Ramos (cell line): ENCODE data around the gene HS6ST1.
"Not testable (repeated sequence)": the region's sequence is repeated elsewhere in the genome, so short reads cannot be mapped to it uniquely, and the experiment has no call there.

Experiments used
- in situ Hi-C: fragments of 300-500 bp; cut with MboI; formaldehyde crosslinking; loops from one replicate; pipeline ENCODE4 v1.14.3; 2022; ENCODE audit warnings: low sequenced_read_pairs; ENCODE audit not compliant: unreplicated experiment

The HS6ST1 gene

DNA sequence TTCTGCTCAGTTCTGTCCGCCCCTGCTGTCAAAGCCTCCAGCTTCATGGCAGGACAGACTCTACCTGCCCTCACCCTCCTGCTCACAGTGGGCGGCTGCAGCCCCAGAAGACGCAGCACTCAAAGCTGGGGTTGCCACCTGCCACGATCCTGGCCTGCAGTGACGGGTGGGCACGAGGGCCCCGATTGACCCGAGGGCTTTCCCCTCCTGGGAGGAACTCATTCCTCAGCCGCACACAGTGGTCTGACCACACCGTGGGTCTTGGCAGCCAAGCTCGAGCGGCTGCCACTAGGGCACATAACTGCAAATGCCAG lies 47.1 kb downstream of the HS6ST1 start:
- in situ Hi-C loops = no loop called here

DNA sequence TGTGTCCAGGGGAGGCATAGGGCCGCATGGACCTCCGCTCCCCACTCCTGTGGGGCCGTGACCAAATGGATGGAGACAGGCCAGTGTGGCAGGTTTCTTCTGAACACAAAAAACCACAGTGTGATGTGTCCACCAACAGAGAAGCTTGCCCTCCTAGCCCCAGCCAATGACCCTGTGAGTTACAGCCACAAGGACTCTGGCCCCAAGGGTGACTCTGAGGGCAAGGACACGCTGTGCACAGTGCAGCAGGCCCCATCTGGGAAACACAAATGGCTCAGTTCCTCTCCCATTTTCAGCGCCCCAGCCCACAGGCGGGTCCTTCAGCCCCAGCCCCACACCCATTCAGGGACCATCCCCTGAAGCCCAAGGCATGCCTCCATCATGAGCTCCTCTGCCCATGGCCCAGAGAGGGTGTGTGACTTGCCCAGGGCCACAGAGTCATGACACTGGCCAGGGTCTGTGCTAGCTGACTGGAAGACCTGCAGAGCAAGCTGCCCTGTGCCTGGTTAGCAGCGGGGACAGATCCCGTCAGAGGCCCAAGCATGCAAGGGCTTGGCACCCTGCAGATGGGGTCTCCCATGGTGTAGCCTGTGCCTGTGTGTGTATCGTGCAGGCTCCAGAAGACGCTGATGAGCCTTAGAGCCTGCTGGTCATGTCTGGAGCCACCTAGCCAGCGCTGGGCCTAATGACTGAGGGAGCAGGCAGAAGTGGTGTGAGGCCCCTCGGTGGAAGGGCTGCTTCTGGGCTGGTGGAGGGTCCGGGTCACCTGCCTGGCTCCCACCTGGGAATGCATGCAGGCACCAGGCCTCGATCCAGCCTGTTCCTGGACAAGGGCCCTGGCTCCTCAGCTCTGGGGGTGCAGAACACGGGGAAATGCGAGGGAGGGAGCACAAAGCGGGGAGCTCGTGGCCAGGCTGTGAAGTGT lies 47.7 kb downstream of the HS6ST1 start:
- in situ Hi-C loops = no loop called here

DNA sequence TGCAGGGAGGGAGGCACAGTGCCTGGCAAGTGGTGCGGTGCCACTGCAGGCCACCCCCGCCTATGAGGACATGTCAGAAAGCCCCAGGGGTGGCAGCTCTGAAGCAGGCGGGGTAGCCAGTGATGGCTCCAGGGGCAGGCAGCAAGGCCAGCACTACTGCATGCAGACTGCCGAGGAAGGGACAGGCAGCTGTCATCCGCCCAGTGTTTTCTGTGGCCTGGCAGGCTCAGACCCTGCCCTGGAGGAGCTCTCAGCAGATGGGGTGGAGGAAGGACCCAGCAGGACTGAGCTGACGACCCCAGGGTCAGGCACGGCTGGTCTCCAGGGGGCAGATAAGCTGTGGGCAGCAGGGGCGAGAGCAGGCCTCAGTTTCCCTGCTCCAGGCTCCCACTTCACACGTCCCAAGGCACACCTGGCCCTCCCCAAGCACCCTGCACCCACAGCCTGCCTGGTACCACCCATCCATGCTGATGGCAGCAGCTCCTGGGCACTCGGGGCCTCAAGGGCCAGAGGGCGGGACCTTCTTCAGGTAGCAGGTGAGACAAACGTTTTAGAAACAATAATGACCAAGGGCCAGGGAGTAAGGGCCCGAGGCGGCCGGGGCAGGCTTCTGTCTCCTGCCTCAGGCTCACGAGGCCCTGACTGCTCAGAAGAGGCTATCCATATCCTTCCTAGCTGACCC lies 48.5 kb downstream of the HS6ST1 start:
- in situ Hi-C loops = no loop called here

DNA sequence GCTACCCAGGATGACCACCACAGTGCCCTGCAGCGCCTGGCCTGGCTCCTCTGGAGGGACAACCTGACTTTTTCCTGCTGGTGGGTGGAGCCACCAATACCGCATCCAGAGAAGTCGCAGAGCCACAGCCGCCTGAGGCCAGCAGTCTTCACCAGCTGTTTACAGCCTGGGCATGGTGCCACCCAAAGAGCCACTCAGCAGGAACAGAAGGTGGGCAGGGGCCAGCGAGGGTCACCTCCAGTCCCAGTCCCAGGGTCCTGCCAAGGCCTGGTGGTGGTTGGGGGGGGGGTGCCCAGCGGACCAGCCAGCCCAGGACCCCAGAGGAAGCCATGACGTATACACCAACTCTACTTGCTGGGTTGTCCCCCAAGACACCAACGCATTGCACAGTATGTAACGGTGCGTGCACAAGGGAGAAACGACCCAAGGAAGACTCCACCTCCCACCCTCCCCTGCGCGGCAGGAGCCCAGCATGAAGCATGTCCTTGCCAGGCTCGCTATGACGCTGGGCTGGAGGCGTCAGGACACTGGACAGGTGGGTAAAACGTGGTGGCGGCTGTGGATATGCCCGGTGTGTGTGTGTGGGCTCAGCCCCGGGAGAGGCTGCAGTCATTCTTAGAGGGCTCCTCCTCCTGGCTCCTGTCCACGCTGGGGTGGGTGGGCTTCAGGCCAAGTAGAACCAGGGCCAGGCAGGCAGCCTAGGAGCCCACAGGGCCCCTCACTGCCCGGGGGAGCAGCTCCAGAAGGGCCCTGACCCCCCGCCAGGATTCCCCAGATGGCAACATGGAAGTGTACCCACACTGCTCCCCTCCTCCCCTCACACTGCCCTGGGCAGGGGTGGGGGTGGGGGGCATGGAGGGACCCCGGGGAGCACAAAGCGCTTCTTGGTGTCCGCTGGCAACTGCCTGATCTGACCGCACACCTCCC lies 49.3 kb downstream of the HS6ST1 start:
- in situ Hi-C loops = no loop called here

DNA sequence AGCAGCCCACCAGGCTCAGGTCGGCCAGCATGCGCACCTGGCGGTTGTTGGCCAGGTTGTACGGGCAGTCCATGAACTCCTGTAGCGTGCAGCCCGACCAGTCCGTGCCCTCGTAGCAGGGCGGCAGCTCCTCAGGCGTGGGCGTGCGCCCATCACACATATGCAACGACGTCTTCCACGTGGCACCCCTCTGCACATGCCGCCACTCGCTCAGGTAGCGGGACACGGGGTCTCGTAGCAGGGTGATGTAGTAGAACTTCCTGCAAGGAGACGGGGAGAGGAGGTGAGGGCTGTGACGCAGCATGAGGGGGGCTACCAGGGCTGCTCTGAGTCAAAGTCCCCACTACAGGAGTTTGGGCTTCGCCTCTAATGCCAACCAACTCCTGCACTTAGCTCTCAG lies 50.1 kb downstream of the HS6ST1 start:
- in situ Hi-C loops = not testable (repeated sequence)

DNA sequence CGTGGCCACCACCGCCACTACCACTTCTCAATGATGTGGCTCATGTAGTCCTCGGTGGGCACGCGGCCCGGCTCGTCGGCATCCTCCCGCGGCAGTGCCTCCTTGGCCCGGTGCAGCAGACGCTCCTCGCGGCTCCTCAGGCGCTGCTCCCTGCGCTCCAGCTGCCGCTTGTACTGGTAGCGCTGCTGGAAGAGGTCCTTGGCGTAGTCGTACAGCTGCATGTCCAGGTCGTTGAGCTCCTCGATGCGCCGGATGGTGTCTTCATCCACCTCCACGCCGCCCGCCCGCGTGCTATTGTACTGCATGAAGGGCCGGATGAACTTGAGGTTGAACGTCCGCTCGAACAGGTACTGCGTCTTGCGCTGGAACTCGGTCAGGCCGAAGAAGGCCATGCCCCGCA lies 50.5 kb downstream of the HS6ST1 start:
- in situ Hi-C loops = not testable (repeated sequence)

DNA sequence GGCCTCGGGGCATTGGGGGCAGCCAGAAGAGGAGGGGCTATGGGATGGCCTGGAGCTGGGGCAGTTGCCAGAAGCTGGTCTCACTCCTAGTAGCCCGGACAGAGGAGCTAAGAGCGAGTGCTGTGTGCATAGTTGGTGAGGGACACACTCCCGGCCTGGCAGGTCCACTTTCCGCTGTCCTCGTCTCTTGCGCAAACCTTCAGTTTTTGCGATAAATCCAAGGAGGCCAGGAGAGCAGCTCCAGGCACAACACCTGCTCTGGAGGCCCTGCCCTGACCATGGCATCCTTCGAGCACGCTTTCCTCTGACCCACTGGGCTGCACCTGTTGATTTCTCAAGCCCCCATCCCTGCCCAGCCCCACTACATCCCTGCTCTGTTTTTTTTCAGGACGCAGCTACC lies 51.0 kb downstream of the HS6ST1 start:
- in situ Hi-C loops = not testable (repeated sequence)

DNA sequence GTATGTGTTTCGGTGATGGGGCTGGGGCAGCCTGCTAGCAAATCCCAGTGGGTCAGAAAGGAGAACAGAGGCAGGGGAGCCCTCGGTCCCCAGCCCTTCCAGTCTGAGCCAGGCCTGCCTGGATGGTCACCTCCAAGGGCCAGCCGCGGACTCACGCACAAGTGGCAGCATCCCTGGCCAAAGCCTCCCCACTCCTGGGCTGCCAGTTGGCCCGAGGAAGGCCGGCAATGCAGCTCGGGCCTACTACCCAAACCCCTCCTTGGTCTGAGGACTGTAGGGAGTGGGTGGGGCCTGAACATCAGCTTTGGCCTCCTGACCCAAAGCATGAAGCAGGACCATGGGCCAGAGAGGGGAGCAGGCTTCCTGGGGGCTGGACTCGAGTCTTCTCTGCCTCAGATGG lies 51.5 kb downstream of the HS6ST1 start:
- in situ Hi-C loops = not testable (repeated sequence)

DNA sequence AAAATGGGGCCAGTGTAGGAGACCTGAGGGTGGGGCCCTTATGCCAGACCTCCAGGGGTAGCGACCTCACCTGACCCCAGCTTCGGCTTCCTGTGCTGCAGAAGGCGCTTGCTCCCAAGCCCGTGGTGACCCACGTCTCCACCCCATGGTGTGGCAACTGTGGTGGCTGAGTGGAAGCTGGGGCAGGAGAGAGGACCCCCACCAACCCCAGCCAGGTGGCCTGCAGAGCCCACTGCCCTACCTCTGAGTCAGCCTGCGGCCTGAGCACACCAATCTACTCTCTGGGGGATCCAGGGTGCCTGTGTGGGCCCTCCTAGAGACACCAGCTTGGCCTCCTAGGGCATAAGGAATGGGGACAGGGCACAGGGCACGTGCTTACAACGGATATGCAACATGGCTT lies 52.2 kb downstream of the HS6ST1 start:
- in situ Hi-C loops = not testable (repeated sequence)

DNA sequence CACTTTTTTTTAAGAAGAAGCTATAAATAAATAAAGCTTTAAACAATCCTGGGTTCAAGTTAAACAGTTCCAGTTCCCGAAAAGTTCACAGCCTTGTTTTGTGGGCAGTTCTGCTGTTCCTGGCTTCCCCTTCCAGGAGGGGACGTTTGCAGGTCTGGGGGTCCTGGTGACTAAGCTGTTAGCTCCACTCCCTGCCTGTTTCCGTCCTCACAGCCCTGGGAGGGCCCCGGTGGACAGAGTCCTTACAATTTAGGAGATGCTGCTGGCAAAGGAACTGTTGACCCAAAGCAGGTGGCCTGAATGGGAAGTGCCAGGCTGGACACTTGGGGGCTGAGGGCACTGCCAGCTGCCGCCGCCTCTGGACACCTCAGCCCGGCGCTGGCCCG lies 53.1 kb downstream of the HS6ST1 start:
- in situ Hi-C loops = not testable (repeated sequence)

DNA sequence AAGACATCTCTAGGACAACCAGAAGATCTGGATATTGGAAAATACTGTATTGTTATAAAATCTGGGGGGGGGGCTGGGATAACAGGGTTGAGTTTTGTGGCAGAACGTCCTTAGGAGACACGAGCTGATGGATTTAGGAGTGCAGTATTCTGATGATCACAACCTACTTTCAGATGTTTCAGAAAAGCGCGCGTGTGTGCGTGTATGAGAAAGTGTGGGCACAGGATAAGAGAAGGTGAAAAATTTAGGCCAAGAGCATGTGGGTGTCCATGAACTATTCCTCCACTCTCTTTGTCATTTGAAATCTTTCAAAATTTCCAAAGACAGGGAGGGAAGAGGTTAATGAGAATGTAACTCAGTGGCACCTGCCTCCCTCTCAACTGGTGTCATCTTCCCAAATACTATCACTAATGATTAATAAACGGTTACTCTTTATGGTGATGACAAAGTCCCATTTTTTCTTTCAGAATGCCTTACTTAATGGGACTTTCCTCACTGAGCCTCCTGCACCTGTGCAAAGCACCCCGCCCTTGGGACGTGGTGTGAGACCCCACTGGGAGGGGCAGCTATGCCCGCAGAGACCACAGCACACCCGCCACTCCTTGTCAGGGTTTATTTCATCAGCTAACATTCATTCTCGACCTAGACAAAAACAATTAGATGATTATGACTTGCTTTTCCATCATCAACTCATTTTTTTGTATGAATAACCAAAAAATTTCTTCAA lies 53.6 kb downstream of the HS6ST1 start:
- in situ Hi-C loops = no loop called here

DNA sequence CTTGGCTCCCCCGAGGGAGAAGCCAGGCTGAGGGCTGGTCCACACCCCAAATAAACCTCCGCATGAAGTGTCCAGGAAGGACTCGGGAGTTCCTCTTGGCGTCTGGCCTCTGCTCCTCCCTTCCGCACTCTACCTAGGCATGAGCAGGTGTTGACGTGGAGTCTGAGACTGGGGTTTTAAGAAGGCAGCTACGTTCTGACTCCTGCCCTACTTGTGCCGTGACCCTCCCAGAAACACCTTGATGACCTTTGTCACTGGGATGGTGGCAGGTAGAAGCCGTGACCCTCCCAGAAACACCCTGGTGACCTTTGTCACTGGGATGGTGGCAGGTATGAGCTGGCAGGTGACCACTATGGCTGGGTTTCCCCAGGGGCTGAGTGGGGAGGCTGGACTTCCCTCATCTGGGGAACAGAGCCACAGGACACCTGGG lies 54.8 kb downstream of the HS6ST1 start:
- in situ Hi-C loops = no loop called here

DNA sequence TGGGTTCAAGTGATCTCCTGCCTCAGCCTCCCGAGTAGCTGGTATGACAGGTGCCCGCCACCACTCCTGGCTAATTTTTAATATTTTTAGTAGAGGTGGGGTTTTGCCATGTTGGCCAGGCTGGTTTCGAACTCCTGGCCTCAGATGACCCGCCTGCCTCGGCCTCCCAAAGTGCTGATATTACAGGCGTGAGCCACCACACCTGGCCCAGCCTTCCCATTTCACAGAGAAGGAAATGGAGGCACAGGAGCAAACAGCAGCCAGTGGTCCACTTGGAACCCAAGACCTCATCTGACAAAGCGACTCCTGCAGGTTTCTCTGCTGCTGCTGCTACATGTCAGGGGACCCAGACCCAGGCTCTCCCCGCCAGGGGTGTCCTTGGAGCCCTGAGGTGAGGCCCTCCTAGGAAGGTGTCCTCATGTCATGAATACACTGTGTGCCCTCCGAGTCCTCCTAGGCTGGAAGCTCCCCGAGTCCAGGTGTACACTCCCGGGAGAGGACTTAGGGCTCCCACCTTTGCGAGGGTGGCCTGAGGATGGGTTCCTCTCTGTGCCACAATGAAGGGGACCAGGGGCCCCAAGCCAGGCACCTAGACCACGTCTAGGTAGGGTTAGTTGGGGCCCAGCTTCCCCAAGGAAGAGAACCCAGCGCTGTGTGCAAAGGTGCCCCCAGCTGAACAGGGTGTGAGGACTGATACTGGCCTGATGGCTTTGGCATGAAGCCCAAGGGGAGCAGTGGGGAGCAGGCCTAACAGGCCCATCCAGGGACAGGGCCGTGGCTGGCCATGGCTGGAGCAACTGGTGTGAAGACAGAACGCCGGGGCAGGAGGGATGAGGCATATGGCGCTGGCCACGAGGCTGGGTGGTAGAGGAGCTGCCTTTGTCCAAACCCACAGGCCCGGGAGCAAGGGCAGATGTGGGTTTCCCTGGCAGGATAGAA lies 56.1 kb downstream of the HS6ST1 start:
- in situ Hi-C loops = no loop called here

DNA sequence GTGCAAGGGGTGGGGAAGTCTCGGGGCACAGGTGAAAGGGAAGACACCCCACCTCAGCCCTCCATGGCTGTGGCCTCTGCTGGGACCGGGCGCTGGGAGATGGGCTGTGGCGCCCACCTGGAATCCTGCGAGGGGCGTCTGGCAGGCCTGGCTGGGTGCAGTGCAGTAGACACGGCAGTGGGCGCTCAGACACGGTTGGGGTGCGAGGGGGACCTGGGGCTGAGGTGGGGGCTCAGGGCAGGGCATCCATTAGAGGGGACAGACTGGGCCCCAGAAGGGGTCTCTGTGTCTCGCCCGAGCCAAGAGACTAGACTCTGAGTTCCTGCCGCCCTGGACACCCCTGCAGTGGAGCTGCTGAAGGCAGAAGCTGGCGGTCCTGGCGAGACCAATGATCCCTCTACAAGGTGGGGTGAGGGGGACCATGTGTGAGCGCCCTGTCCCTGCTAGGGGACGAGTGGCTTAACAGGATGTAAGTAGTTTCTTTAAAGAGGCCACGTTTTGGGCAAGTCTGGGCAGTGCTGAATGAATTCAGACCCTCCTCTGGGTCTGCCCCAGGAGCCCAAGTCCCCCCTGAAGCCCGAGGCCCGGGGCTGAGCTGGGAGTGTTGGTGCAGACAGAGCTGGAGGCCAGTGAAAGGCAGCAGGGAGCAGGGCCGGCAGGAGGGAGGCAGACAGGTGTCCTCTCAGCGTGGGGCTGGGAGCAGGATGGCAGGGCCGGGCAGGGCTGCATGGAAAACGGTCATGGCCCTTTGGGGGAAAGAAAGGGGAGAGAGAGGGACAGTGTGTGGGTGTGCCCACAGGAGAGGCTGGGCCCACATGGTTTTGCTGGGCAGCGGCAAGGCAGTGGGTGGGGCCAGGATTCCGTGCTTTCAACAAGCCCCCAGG lies 57.2 kb downstream of the HS6ST1 start:
- in situ Hi-C loops = no loop called here

DNA sequence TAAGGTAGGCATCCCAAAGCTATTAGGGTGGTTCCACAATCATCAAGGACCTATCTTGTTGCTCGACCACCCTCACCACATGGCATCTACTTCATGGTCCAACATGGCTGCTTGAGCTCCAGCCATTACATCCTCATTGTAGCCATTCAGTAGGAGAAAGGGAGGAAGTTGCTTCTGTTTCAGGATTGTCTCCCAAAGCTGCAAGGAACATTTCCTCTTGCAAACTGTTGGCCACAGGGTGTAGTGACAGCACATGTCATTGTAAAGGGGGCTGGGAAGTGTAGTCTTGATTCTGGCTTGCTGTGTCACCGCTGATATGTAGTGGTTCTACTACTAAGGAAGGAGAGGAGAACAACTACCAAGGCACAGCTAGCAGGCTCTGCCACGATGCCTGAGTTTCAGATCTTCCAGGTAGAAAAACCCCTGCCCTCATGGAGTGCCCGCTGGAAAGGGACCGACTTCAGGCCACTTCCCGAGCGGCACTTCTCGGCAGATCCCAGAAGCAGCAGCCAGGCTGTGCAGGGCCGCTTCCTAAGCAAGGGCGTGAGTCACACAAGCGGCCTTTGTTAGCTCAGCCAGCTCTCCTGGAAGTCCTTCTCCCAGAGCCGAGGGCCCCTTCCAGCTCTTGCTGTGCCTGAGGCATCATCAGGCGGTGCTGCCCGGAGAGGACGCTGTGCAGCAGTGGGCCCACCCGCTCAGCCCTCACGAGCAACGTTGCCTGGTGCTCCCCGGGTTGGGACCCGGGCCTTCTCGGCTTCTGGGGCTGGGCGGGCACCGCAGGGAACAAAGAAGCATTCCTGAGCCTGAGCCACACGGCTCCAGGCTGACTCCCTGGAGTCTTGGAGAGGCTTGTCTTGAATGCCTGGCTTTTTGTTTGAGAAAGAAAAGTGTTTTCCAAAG lies 58.2 kb downstream of the HS6ST1 start:
- in situ Hi-C loops = no loop called here

DNA sequence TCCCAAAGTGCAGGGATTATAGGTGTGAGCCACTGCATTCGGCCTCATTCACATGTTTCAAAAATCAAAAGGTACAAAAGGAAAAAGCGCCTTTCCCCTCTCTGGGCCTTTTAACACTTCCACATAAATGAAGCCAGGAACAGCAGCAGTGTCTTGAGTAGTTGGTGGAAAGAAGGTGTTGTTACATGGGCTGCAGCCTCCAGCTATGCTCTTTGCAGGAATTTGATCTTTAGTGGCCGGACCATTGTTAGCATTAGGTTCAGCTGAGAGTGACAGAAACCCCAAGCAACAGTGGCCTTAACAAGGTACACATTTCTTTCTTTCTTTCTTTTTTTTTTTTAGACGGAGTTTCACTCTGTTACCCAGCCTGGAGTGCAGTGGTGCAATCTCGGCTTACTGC lies 59.1 kb downstream of the HS6ST1 start:
- in situ Hi-C loops = no loop called here

DNA sequence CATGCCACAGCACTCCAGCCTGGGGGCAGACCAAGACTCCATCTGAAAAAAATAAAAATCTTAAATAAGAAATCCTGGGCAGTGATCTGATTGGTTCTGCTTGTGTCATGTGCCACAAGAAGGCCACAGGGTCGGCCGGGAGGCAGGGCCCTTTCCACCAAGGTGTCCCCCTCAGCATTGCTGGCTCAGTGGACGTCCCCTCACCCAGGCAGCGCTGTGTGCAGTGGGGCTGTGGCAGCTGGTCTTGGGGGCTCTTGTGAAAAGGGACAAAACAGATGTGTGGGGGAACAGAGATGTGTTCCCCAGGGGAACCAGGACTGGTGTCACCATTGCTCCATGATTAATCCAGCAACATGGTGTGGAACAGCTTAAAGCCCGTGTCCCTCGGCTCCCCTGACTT lies 60.5 kb downstream of the HS6ST1 start:
- in situ Hi-C loops = no loop called here
